ENCODE results near the gene WDR46.

WDR46 gene

GRCh38 chr6:33313105-33313708 lies 24.2 kb upstream of the WDR46 start:
- FAIRE-seq = no peak

GRCh38 chr6:33312361-33313104 lies 23.5 kb upstream of the WDR46 start:
- peak; percentile 76 for FAIRE-seq

- FAIRE-seq = no peak
Measured at GRCh38 chr6:33306356-33306755, 17.3 kb upstream of the WDR46 start.

GRCh38 chr6:33305052-33305451 lies 16.0 kb upstream of the WDR46 start:
- no peak for FAIRE-seq

GRCh38 chr6:33304216-33304615 lies 15.2 kb upstream of the WDR46 start:
- no peak for FAIRE-seq

- no peak for FAIRE-seq
Measured at GRCh38 chr6:33301877-33302276, 12.8 kb upstream of the WDR46 start.

- peak; percentile 90 for FAIRE-seq
Measured at GRCh38 chr6:33299237-33299944, 10.4 kb upstream of the WDR46 start.

- no peak for FAIRE-seq
Measured at GRCh38 chr6:33298773-33299236, 9.8 kb upstream of the WDR46 start, which contains the start of gene RGL2. TSS of gene RGL2 (minus strand) at chr6:33298942. CDS start at chr6:33298610, 332 bp downstream.

GRCh38 chr6:33297956-33298772 lies 9.1 kb upstream of the WDR46 start:
- FAIRE-seq = no peak

GRCh38 chr6:33297406-33297955 lies 8.4 kb upstream of the WDR46 start:
- no peak for FAIRE-seq

- FAIRE-seq = no peak
Measured at GRCh38 chr6:33296797-33297405, 7.9 kb upstream of the WDR46 start.

GRCh38 chr6:33295621-33296369 lies 6.8 kb upstream of the WDR46 start:
- FAIRE-seq = no peak

- FAIRE-seq = no peak
Measured at GRCh38 chr6:33294086-33294823, 5.2 kb upstream of the WDR46 start.

- FAIRE-seq = no peak
Measured at GRCh38 chr6:33292996-33293682, 4.1 kb upstream of the WDR46 start.

- FAIRE-seq = no peak
Measured at GRCh38 chr6:33290459-33290858, 1.4 kb upstream of the WDR46 start.

GRCh38 chr6:33289784-33290315 lies 811 bp upstream of the WDR46 start:
- no peak for FAIRE-seq

- FAIRE-seq = no peak
Measured at GRCh38 chr6:33288141-33288920, 708 bp downstream of the WDR46 start.

- FAIRE-seq = no peak
Measured at GRCh38 chr6:33286946-33287914, 1.8 kb downstream of the WDR46 start.

All from G401.6 (cell line).